OCI-LY7 (cell line): Measurements from ENCODE around the gene OR6K6. TPM values are rescaled to one million over a fixed set of nuclear protein-coding genes. Genes with fewer than 3 reads are reported as not detected.

Experiments
- BruUV-seq: library from RNA; stranded (reverse); fragments of 400-500 nt; replicated peaks from 2 replicates; lab custom pipeline; 2021; lab: Mats Ljungman, UMichigan
- CTCF ChIA-PET: fragments of 300-600 bp; sonication (Branson Sonifier 250); formaldehyde crosslinking; loops from one replicate; lab custom pipeline; 2022; ENCODE audit warnings: antibody characterized with exemption; ENCODE audit not compliant: unreplicated experiment; lab: Charles Lee
- POLR2A ChIA-PET: fragments of 300-600 bp; sonication (Branson Sonifier 250); formaldehyde crosslinking; loops from one replicate; lab custom pipeline; 2022; ENCODE audit warnings: antibody characterized with exemption; lab: Charles Lee
- DNase-seq: peaks from one replicate; pipeline ENCODE4 v3.0.0-alpha.2; 2015; ENCODE audit warnings: low spot score
- H2AFZ ChIP-seq: fragments of 200-600 bp; sonication (generic), shearing (Covaris generic); 2 replicates; pipeline ENCODE4 v1.6.1; 2014; ENCODE audit warnings: mild to moderate bottlenecking, antibody characterized with exemption, low read length, moderate library complexity
- H3K27ac ChIP-seq: fragments of 200-600 bp; sonication (generic); 2 replicates; pipeline ENCODE4 v1.5.1; 2014; ENCODE audit warnings: mixed run types, low read depth, mild to moderate bottlenecking, moderate library complexity, low read length, inconsistent platforms; ENCODE audit not compliant: poor library complexity, severe bottlenecking
- H3K36me3 ChIP-seq: fragments of 200-600 bp; sonication (generic); 2 replicates; pipeline ENCODE4 v1.6.1; 2014; ENCODE audit warnings: mild to moderate bottlenecking, antibody characterized with exemption, low read length, moderate library complexity, mixed read lengths; ENCODE audit not compliant: insufficient read depth
- H3K4me1 ChIP-seq: fragments of 200-600 bp; sonication (generic); 2 replicates; pipeline ENCODE4 v1.5.1; 2014; ENCODE audit warnings: mild to moderate bottlenecking, low read length; ENCODE audit not compliant: insufficient read depth, poor library complexity, severe bottlenecking
- H3K4me2 ChIP-seq: fragments of 200-600 bp; sonication (generic); 2 replicates; pipeline ENCODE4 v1.6.1; 2014; ENCODE audit warnings: mild to moderate bottlenecking, low read length
- H3K4me3 ChIP-seq: fragments of 200-600 bp; sonication (generic); 2 replicates; pipeline ENCODE4 v1.5.1; 2014; ENCODE audit warnings: mild to moderate bottlenecking, low read depth, low read length; ENCODE audit not compliant: poor library complexity, severe bottlenecking
- H3K79me2 ChIP-seq: fragments of 200-600 bp; sonication (generic); 2 replicates; pipeline ENCODE4 v1.6.1; 2016; ENCODE audit warnings: low read depth, mild to moderate bottlenecking, low read length, moderate library complexity, mixed read lengths; ENCODE audit not compliant: insufficient read depth
- H3K9me2 ChIP-seq: fragments of 200-600 bp; sonication (generic); 2 replicates; pipeline ENCODE4 v1.6.1; 2016; ENCODE audit warnings: mild to moderate bottlenecking, low read length, mixed read lengths; ENCODE audit not compliant: insufficient read depth
- H3K9me3 ChIP-seq: fragments of 200-600 bp; sonication (generic); 2 replicates; pipeline ENCODE4 v1.6.1; 2014; ENCODE audit warnings: mild to moderate bottlenecking, mixed run types, low read length, mixed read lengths
- H4K20me1 ChIP-seq: fragments of 200-600 bp; sonication (generic); 2 replicates; pipeline ENCODE4 v1.6.1; 2014; ENCODE audit warnings: mild to moderate bottlenecking, antibody characterized with exemption, low read length, moderate library complexity, mixed read lengths; ENCODE audit not compliant: insufficient read depth
- CTCF ChIP-seq: fragments of 200-600 bp; sonication (generic); conservative IDR thresholded peaks from 2 replicates; pipeline ENCODE4 v1.5.1; 2014; ENCODE audit warnings: mild to moderate bottlenecking, antibody characterized with exemption, low read length, moderate library complexity, mixed read lengths
- EZH2phosphoT487 ChIP-seq: fragments of 200-600 bp; sonication (generic); IDR thresholded peaks from 2 replicates; pipeline ENCODE4 v1.6.1; 2018; ENCODE audit warnings: low read depth, borderline replicate concordance, mild to moderate bottlenecking, mixed run types, antibody characterized with exemption, low read length, moderate library complexity, mixed read lengths
- intact Hi-C: fragments of 100-400 bp; cut with micrococcal nuclease; formaldehyde crosslinking; loops from one replicate; pipeline ENCODE4 v1.10.0; 2022; ENCODE audit not compliant: unreplicated experiment
- total RNA-seq, 2 experiments: library from RNA; depleted of rRNA in 1 of 2; stranded (reverse); fragments of >200 nt in 1 of 2; shearing (Covaris generic) in 1 of 2; gene quantifications; 2 replicates each; pipeline ENCODE4 v1.2.3, GENCODE V29; 2014 to 2022

OR6K6 gene
- total RNA-seq, 2 experiments from 2014 or later: not detected

DNA sequence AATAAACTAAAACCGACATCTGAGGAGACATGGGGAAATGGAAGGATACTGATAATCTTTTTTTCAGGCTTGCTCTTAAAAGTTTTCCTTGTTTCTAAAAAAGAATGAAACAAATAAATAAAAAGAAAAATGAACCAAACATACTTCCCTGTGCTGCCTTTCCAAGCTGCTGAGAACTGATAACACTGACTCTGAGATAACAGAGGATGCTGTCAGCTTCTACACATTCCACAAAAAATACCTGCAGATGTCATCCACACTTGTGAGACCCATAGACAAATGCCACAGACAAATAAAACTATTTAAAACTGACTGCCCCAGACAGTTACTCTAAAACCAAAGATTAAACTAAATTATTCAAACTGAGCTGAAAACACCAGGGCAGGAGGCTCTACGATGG lies 22.0 kb upstream of the OR6K6 start:
- BruUV-seq: no TSS peak
- TF ChIP-seq CTCF: no peak
- TF ChIP-seq EZH2phosphoT487: no peak
- no peaks in the 10 kb centered on the region for H4K20me1 ChIP-seq
- H2AFZ ChIP-seq: no peak overlapping the region
- H3K4me1 ChIP-seq: no peaks in the 10 kb centered on the region
- intact Hi-C loops: no loop called here
- H3K27ac ChIP-seq: no peak overlapping the region
- no peaks in the 10 kb centered on the region for H3K9me2 ChIP-seq
- no peaks in the 10 kb centered on the region for H3K79me2 ChIP-seq
- ChIA-PET POLR2A (no interaction called here), CTCF (no interaction called here)
- no peak overlapping the region for H3K4me3 ChIP-seq
- DNase-seq: no peak
- H3K9me3 ChIP-seq: no peaks in the 10 kb centered on the region
- H3K36me3 ChIP-seq: no peaks in the 10 kb centered on the region
- no peak overlapping the region for H3K4me2 ChIP-seq

- Histone ChIP-seq H3K36me3 (no peaks in the 10 kb centered on the region), H2AFZ (no peak overlapping the region), H3K9me2 (no peaks in the 10 kb centered on the region), H3K9me3 (no peaks in the 10 kb centered on the region), H3K27ac (no peak overlapping the region), H3K4me3 (no peak overlapping the region), H3K4me2 (no peak overlapping the region), H4K20me1 (no peaks in the 10 kb centered on the region), H3K79me2 (no peaks in the 10 kb centered on the region), H3K4me1 (no peaks in the 10 kb centered on the region)
- DNase-seq: no peak
- ChIA-PET POLR2A (no interaction called here), CTCF (no interaction called here)
- TF ChIP-seq EZH2phosphoT487: no peak
- TF ChIP-seq CTCF: no peak
- intact Hi-C loops: no loop called here
- BruUV-seq: no TSS peak
Observed at GRCh38 chr1:158735848-158736247, 18.7 kb upstream of the OR6K6 start.

GRCh38 chr1:158752155-158752712 lies 2.3 kb upstream of the OR6K6 start:
- Histone ChIP-seq H3K4me1 (no peaks in the 10 kb centered on the region), H3K9me2 (no peaks in the 10 kb centered on the region), H3K36me3 (no peaks in the 10 kb centered on the region), H4K20me1 (no peaks in the 10 kb centered on the region), H3K79me2 (no peaks in the 10 kb centered on the region), H3K9me3 (no peaks in the 10 kb centered on the region), H3K4me2 (no peak overlapping the region), H3K4me3 (no peak overlapping the region), H2AFZ (no peak overlapping the region), H3K27ac (no peak overlapping the region)
- DNase-seq: no peak
- ChIA-PET CTCF (no interaction called here), POLR2A (no interaction called here)
- intact Hi-C loops: no loop called here
- TF ChIP-seq CTCF (no peak), EZH2phosphoT487 (no peak)
- no TSS peak for BruUV-seq
